A673 (cell line): Measurements from ENCODE around the gene LHCGR. TPM values are rescaled to one million over a fixed set of nuclear protein-coding genes. Genes with fewer than 3 reads are reported as not detected.

Source experiments
- BruUV-seq: library from RNA; stranded (reverse); fragments of 400-500 nt; replicated peaks from 2 replicates; lab custom pipeline; 2021; lab: Mats Ljungman, UMichigan
- CTCF ChIA-PET: fragments of 300-600 bp; sonication (Branson Sonifier 250); formaldehyde crosslinking; loops from one replicate; lab custom pipeline; 2022; ENCODE audit warnings: antibody characterized with exemption; lab: Charles Lee
- POLR2A ChIA-PET: fragments of 300-600 bp; sonication (Branson Sonifier 250); formaldehyde crosslinking; loops from one replicate; lab custom pipeline; 2022; ENCODE audit warnings: antibody characterized with exemption; ENCODE audit not compliant: low non-redundant PET; lab: Charles Lee
- DNase-seq: peaks from one replicate; pipeline ENCODE4 v3.0.0-alpha.2; 2015; ENCODE audit warnings: low spot score
- H3K27ac ChIP-seq: fragments of 200-600 bp; sonication (generic); 2 replicates; pipeline ENCODE4 v1.5.1; 2016; ENCODE audit warnings: mixed run types, low read depth, mild to moderate bottlenecking, mixed read lengths, antibody characterized with exemption, low read length; ENCODE audit not compliant: poor library complexity, severe bottlenecking
- H3K27me3 ChIP-seq: fragments of 200-600 bp; sonication (generic); replicated peaks from 2 replicates; pipeline ENCODE4 v1.6.1; 2017; ENCODE audit warnings: mixed run types, low read depth, mild to moderate bottlenecking, mixed read lengths, antibody characterized with exemption, low read length; ENCODE audit not compliant: insufficient read depth, poor library complexity
- H3K36me3 ChIP-seq: fragments of 200-600 bp; sonication (generic); 2 replicates; pipeline ENCODE4 v1.6.1; 2016; ENCODE audit warnings: mixed run types, mild to moderate bottlenecking, mixed read lengths, antibody characterized with exemption, low read length; ENCODE audit not compliant: insufficient read depth, poor library complexity, severe bottlenecking
- H3K4me1 ChIP-seq: fragments of 200-600 bp; sonication (generic); 2 replicates; pipeline ENCODE4 v1.6.1; 2017; ENCODE audit warnings: mixed run types, mild to moderate bottlenecking, mixed read lengths, antibody characterized with exemption, low read length; ENCODE audit not compliant: insufficient read depth, poor library complexity, severe bottlenecking
- H3K4me3 ChIP-seq: fragments of 200-600 bp; sonication (generic); 2 replicates; pipeline ENCODE4 v1.5.1; 2016; ENCODE audit warnings: low read depth, mixed run types, mild to moderate bottlenecking, mixed read lengths, low read length; ENCODE audit not compliant: poor library complexity, severe bottlenecking
- H3K9me3 ChIP-seq: fragments of 200-600 bp; sonication (generic); 2 replicates; pipeline ENCODE4 v1.6.1; 2016; ENCODE audit warnings: mixed run types, low read depth, mild to moderate bottlenecking, mixed read lengths, antibody characterized with exemption, low read length; ENCODE audit not compliant: poor library complexity, severe bottlenecking
- CTCF ChIP-seq: fragments of 300-800, 200-600 bp; sonication (generic); conservative IDR thresholded peaks from 2 replicates; pipeline ENCODE4 v1.5.1; 2017; ENCODE audit warnings: low read depth, mild to moderate bottlenecking, antibody characterized with exemption, low read length, moderate library complexity, mixed read lengths
- EZH2 ChIP-seq: fragments of 200-600 bp; sonication (generic); IDR thresholded peaks from 2 replicates; pipeline ENCODE4 v1.6.1; 2017; ENCODE audit warnings: borderline replicate concordance, low read depth, mild to moderate bottlenecking, mixed read lengths, antibody characterized with exemption, low read length; ENCODE audit not compliant: poor library complexity, severe bottlenecking
- intact Hi-C: fragments of 100-400 bp; cut with micrococcal nuclease; formaldehyde crosslinking; loops from one replicate; pipeline ENCODE4 v1.10.0; 2022; ENCODE audit not compliant: unreplicated experiment
- total RNA-seq: library from RNA; stranded (reverse); gene quantifications from 2 replicates; pipeline ENCODE4 v1.2.3, GENCODE V29; 2021

Gene LHCGR
- total RNA-seq, 1 experiment from 2014 or later: not detected

GRCh38 chr2:48738806-48739205 lies 16.7 kb downstream of the LHCGR start:
- H3K4me1 ChIP-seq: no peaks in the 10 kb centered on the region
- no peak overlapping the region for H3K4me3 ChIP-seq
- ChIA-PET CTCF (no interaction called here), POLR2A (no interaction called here)
- H3K9me3 ChIP-seq: no peaks in the 10 kb centered on the region
- intact Hi-C loops: no loop called here
- H3K27ac ChIP-seq: no peak overlapping the region
- TF ChIP-seq EZH2 (no peak), CTCF (no peak)
- BruUV-seq: no TSS peak
- no peaks in the 10 kb centered on the region for H3K36me3 ChIP-seq
- peaks cover 3% of the 10 kb centered on the region for H3K27me3 ChIP-seq
- no peak for DNase-seq

- H3K27me3 ChIP-seq: peaks cover 10% of the 10 kb centered on the region
- no TSS peak for BruUV-seq
- DNase-seq: no peak
- H3K4me3 ChIP-seq: no peak overlapping the region
- no peaks in the 10 kb centered on the region for H3K36me3 ChIP-seq
- intact Hi-C loops: no loop called here
- no peaks in the 10 kb centered on the region for H3K9me3 ChIP-seq
- POLR2A ChIA-PET: no interaction called here
- CTCF ChIA-PET: no interaction called here
- no peak for TF ChIP-seq CTCF
- TF ChIP-seq EZH2: no peak
- no peak overlapping the region for H3K27ac ChIP-seq
- H3K4me1 ChIP-seq: no peaks in the 10 kb centered on the region
Measured at GRCh38 chr2:48736251-48736650, 19.3 kb downstream of the LHCGR start.

- Histone ChIP-seq H3K9me3 (no peaks in the 10 kb centered on the region), H3K27me3 (peaks cover 10% of the 10 kb centered on the region), H3K36me3 (no peaks in the 10 kb centered on the region), H3K27ac (no peak overlapping the region), H3K4me1 (no peaks in the 10 kb centered on the region), H3K4me3 (no peak overlapping the region)
- DNase-seq: no peak
- POLR2A ChIA-PET: no interaction called here
- intact Hi-C loops: no loop called here
- CTCF ChIA-PET: no interaction called here
- no TSS peak for BruUV-seq
- TF ChIP-seq EZH2: no peak
Measured at GRCh38 chr2:48734576-48735303, 20.8 kb downstream of the LHCGR start.
